Measurements from ENCODE around the gene SCARB1.

GRCh38 chr12:124832856-124833255 lies 30.8 kb downstream of the SCARB1 start:
- TF ChIP-seq EP300 (IDR thresholded peaks at IDR 0.05; ENCODE audit: low read depth), result no peak
- no peak for TF ChIP-seq CTCF (IDR thresholded peaks at IDR 0.05)
